Neural crest cell (in vitro differentiated cells): ENCODE results near the gene EIF4B. TPM values are rescaled to one million over a fixed set of nuclear protein-coding genes. Genes with fewer than 3 reads are reported as not detected.
A peak's percentile ranks its signal among the peaks of the same experiment; 100 is the strongest.

Source experiments
- DNase-seq: peaks from one replicate; pipeline ENCODE4 v3.0.0; 2021; ENCODE audit warnings: low read depth, mixed read lengths, low spot score
- H3K27ac Mint-ChIP-seq: one replicate; pipeline ENCODE4 v1.8.0; 2021; ENCODE audit warnings: mild to moderate bottlenecking, mixed read lengths; ENCODE audit not compliant: unreplicated experiment
- H3K27me3 Mint-ChIP-seq: 2 replicates; pipeline ENCODE4 v1.8.0; 2021; ENCODE audit warnings: low read depth, mild to moderate bottlenecking, mixed read lengths
- H3K36me3 Mint-ChIP-seq: 2 replicates; pipeline ENCODE4 v1.8.0; 2021; ENCODE audit warnings: low read depth, mild to moderate bottlenecking, mixed read lengths
- H3K4me1 Mint-ChIP-seq: 2 replicates; pipeline ENCODE4 v1.8.0; 2021; ENCODE audit warnings: mixed read lengths
- H3K4me3 Mint-ChIP-seq: one replicate; pipeline ENCODE4 v1.8.0; 2021; ENCODE audit warnings: mild to moderate bottlenecking, mixed read lengths
- H3K9me3 Mint-ChIP-seq: 2 replicates; pipeline ENCODE4 v1.8.0; 2021; ENCODE audit warnings: mixed read lengths
- long read RNA-seq: library from polyadenylated mRNA; unstranded; transcript quantifications from one replicate; pipeline ENCODE4 v2.0.0, GENCODE V29; 2020
- total RNA-seq: library from RNA; stranded (reverse); gene quantifications from 2 replicates; pipeline ENCODE4 v1.2.1, GENCODE V29; 2021
- TF ChIP-seq, protein P1 (sequence below): fragments of 200-600 bp; sonication (generic); conservative IDR thresholded peaks from 2 replicates; pipeline ENCODE4 v1.5.0; 2021; ENCODE audit warnings: antibody characterized with exemption, mild to moderate bottlenecking

The EIF4B gene, protein sequence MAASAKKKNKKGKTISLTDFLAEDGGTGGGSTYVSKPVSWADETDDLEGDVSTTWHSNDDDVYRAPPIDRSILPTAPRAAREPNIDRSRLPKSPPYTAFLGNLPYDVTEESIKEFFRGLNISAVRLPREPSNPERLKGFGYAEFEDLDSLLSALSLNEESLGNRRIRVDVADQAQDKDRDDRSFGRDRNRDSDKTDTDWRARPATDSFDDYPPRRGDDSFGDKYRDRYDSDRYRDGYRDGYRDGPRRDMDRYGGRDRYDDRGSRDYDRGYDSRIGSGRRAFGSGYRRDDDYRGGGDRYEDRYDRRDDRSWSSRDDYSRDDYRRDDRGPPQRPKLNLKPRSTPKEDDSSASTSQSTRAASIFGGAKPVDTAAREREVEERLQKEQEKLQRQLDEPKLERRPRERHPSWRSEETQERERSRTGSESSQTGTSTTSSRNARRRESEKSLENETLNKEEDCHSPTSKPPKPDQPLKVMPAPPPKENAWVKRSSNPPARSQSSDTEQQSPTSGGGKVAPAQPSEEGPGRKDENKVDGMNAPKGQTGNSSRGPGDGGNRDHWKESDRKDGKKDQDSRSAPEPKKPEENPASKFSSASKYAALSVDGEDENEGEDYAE
- total RNA-seq = 514 and 527 TPM in 2 replicates
- long read RNA-seq, full-length matches to known transcripts = 982 of 1,300 reads
- long read RNA-seq, partial matches to known transcripts = 224 of 1,300 reads
- long read RNA-seq, other reads (novel, unspliced or antisense) = 94 of 1,300 reads

DNA sequence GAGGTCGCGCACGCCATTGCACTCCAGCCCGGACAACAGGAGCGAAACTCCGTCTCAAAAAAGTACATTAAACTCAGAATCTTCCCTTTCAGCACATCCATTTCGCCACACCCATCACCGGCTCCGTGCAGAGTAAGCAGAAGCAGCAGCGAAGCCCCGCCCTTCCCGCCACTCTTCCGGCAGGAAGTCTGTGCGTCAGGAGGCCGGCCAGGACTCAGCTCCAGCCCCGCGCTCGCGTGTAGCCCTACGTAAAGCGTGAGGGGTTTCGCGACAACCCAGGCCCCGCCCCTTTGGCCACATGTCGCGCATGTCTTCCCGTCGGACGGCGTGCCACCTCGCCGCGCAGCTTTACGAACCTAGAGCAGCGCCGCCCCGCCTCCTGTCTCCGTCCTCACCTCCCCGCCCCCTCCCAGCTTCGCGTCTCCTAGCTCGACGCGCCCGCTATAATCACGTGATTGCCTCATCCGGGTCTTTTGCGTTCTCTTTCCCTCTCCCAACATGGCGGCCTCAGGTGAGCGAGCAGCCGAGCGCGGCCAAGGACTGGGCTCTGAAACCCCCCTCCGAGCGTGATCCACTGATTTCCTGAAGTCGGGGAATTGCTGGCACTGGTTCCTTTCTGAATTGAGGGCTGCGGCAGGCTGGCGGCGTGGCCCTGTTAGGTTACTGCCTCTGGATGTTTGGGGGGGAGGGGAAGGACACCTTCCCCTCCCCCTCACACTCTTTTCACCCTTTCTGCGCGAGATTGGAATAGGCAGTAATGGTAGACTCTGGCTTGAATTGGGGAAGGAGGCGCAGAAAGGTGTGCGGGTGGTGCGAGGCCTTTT is at the start of gene EIF4B:
TSS of gene EIF4B (plus strand) at position 471 of the 824 bp plus-strand sequence. CDS start at position 499, 28 bp downstream.
- Mint-ChIP-seq H3K4me3 (peak within 1 kb of the TSS; percentile 100), H3K9me3 (peaks cover 2% of the 10 kb centered on the region), H3K36me3 (peaks cover 13% of the 10 kb centered on the region), H3K27ac (peak within 1 kb of the TSS; percentile 100), H3K27me3 (peaks cover 10% of the 10 kb centered on the region), H3K4me1 (peaks cover 57% of the 10 kb centered on the region)
- peak; percentile 98 for DNase-seq
- TF ChIP-seq, protein P1, sequence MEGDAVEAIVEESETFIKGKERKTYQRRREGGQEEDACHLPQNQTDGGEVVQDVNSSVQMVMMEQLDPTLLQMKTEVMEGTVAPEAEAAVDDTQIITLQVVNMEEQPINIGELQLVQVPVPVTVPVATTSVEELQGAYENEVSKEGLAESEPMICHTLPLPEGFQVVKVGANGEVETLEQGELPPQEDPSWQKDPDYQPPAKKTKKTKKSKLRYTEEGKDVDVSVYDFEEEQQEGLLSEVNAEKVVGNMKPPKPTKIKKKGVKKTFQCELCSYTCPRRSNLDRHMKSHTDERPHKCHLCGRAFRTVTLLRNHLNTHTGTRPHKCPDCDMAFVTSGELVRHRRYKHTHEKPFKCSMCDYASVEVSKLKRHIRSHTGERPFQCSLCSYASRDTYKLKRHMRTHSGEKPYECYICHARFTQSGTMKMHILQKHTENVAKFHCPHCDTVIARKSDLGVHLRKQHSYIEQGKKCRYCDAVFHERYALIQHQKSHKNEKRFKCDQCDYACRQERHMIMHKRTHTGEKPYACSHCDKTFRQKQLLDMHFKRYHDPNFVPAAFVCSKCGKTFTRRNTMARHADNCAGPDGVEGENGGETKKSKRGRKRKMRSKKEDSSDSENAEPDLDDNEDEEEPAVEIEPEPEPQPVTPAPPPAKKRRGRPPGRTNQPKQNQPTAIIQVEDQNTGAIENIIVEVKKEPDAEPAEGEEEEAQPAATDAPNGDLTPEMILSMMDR = no peak

DNA sequence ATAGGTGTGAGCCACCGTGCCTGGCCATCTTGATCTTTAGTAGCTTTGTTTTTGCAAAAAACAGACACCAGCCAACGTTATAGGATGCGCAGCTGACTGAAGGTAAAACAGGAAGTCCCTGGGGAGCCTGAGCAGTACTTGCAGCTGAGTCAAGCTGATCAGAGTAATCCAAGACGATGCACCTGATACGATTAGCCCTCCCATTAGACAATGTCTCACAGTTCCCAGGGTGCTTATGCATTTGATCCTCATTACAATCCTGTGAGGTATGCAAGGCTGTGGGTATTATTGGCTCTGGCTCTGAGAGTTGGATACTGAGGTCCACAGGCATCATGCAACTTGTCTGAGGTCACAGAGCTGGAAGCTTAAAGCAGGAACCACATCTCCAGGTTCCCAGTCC is 49.3 kb upstream of the EIF4B start:
- TF ChIP-seq, protein P1 = no peak
- no peaks in the 10 kb centered on the region for H3K4me1 Mint-ChIP-seq

DNA sequence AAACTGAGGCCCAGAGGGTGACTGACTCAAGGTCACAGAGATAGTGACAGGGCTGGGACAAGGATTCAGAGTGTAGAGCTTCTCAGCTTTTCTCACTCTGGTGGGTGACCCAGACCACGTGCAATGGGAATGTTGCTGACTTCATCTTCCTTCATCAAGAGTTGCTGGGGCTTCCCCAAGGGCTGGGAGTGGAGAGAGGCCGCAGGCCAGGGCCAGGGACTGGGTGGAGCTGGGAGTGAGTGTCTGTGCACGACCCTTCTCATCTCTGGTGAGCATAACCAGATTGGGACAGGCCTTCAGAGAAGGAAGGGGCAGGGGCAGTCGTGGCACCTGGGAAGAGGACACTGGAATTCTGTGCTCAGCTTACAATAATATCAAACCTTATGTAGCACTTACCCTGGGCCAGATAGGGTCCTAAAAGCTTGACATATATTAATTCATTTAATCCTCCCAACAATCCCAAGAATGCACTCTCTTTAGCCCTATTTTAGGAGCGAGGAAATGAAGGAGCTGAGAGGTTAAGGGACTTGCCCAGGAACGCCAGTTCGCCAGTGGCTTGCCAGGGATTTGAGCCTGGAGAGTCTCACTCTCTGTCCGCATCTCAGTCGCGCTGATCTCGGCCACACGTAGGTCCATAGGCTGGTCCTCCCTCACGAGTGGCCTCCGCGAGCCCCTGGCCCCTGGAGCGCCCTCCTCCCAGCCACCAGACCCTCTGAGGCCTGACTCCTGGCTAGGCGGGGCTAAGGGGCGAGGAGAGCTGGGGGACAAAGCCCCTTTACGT is 41.5 kb upstream of the EIF4B start:
- no peak for DNase-seq
- Mint-ChIP-seq H3K27me3 (peaks cover 2% of the 10 kb centered on the region), H3K4me3 (peak overlapping the region; percentile 12), H3K4me1 (peaks cover 6% of the 10 kb centered on the region), H3K36me3 (no peaks in the 10 kb centered on the region), H3K9me3 (no peaks in the 10 kb centered on the region), H3K27ac (no peak overlapping the region)
- TF ChIP-seq, protein P1 = no peak

More for the DNA sequence above, 49.3 kb upstream of the EIF4B start:
- Mint-ChIP-seq H3K36me3 (no peaks in the 10 kb centered on the region), H3K27ac (no peak overlapping the region), H3K9me3 (no peaks in the 10 kb centered on the region), H3K27me3 (no peaks in the 10 kb centered on the region), H3K4me3 (no peak overlapping the region)
- no peak for DNase-seq

- TF ChIP-seq, protein P1 = no peak
- no peak overlapping the region for H3K27ac Mint-ChIP-seq
- H3K9me3 Mint-ChIP-seq = no peaks in the 10 kb centered on the region
- peak; percentile 22 for DNase-seq
- H3K4me1 Mint-ChIP-seq = peaks cover 8% of the 10 kb centered on the region
- peaks cover 2% of the 10 kb centered on the region for H3K27me3 Mint-ChIP-seq
- no peaks in the 10 kb centered on the region for H3K36me3 Mint-ChIP-seq
- peak overlapping the region; percentile 12 for H3K4me3 Mint-ChIP-seq
Observed at GRCh38 chr12:52965337-52965731, 40.9 kb upstream of the EIF4B start.
